ENCODE measurements around the gene NYAP2.

NYAP2 gene

DNA sequence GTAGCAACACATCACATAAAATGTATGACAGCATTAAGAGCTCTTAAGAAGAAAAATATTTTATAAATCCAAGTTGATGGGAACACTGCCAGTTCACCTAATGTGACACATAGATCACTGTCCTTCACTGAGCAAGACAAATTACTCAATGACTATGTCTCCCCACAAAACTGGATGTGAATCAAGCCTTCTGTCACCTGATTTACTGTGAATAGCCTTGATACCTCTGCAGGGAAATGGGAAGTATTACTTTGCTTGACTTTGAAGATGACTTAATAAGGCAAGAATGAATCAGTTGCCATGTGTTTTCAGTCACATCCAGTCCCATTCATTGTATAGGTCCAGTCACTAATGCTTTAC is 94.6 kb downstream of the NYAP2 start:
- DNase-seq (ENCODE audit: low spot score): no peak
- no peak for TF ChIP-seq CTCF (IDR thresholded peaks at IDR 0.05; ENCODE audit: extremely low read depth, missing control alignments)

DNA sequence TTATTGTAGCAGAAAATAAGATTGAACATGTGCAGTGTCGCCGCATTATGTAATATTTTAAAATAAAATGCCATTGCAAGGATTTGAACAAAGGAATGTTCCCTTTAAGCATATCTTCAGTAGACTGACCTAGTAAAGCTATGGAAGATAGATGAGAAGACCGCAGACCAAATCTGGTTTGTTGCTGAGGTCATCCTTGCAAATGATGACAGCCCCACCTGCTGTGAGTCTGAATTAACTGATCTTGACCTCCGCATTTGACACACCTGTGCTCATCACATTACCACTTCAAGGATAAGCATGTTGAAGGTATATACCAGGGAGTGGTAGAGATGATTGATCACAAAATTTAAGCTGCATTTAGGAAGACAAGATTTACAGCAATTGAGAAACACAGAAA is 96.2 kb downstream of the NYAP2 start:
- DNase-seq (ENCODE audit: low spot score): no peak
- no peak for TF ChIP-seq CTCF (IDR thresholded peaks at IDR 0.05; ENCODE audit: extremely low read depth, missing control alignments)

DNA sequence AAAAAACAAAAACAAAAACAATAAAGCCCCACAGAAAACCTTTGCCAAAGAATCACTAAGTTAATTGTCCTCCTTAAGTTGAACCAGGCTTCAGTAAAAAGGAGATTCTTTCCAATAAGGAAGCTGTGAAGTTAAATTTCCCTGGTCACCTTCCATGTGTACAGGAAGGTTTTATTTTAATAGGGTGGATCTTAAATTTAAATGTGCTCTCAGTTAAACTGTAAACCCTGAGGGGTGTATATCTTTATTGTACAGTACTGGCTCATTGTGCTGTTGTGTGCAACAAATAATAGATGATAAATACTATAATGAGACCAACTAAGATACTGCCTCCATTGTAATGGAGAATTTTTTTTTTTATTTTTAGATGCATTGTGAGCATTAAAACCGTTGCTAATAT is 97.1 kb downstream of the NYAP2 start:
- TF ChIP-seq CTCF (IDR thresholded peaks at IDR 0.05; ENCODE audit: extremely low read depth, missing control alignments): no peak
- no peak for DNase-seq (ENCODE audit: low spot score)

DNA sequence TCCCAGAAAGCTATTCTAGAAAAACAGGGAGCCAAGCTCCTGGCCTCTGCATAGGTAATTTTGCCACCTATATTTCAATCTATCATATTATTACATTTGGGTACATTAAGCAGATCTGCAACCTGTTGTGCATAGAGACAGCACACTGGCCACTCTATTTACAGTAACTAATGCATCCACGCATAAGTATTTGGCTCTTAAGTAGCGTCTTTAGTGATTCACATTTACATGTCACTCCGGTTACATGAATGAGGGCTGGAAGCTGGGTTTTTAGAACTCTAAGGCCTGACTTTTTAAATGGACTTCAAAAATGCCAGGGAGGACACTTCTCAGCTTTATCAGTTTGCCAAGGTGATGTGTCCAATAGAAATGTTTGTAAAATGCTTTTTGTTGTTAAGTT is 97.7 kb downstream of the NYAP2 start:
- no peak for DNase-seq (ENCODE audit: low spot score)
- no peak for TF ChIP-seq CTCF (IDR thresholded peaks at IDR 0.05; ENCODE audit: extremely low read depth, missing control alignments)

DNA sequence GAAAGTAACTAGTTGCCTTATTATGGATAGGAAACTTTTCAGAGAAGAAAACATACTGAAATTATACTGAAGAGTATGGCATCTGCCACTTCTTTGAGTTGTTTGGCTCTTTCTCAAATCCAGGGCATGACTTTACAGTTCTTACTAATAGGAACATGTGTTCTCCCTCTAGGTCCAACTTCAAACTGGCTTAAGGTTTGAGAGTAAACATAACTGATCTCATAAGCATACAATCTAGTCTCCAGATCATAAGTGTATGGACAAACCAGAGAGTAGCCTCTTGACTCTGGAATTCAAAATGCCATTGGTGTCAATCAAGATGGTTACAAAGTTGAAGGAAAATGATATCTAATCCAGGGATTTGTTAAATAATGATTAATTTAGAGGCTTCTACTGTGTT is 101.5 kb downstream of the NYAP2 start:
- no peak for TF ChIP-seq CTCF (IDR thresholded peaks at IDR 0.05; ENCODE audit: extremely low read depth, missing control alignments)
- DNase-seq (ENCODE audit: low spot score): no peak

- TF ChIP-seq CTCF (IDR thresholded peaks at IDR 0.05; ENCODE audit: extremely low read depth, missing control alignments): no peak
- DNase-seq (ENCODE audit: low spot score): no peak
Measured at GRCh38 chr2:225502971-225503370, 103.5 kb downstream of the NYAP2 start.

GRCh38 chr2:225510796-225511195 is 111.3 kb downstream of the NYAP2 start:
- no peak for TF ChIP-seq CTCF (IDR thresholded peaks at IDR 0.05; ENCODE audit: extremely low read depth, missing control alignments)
- DNase-seq (ENCODE audit: low spot score): no peak

Measured in GM20000 (cell line).